Neutrophil (primary cell): ENCODE data around the gene KITLG.

Experiments
- H3K27ac ChIP-seq: fragments of 200-600 bp; sonication (generic); 2 replicates; pipeline ENCODE4 v1.5.1; 2016; ENCODE audit warnings: mild to moderate bottlenecking, moderate library complexity
- H3K27me3 ChIP-seq: fragments of 200-600 bp; sonication (generic); 2 replicates; pipeline ENCODE4 v1.6.0; 2016; ENCODE audit warnings: mild to moderate bottlenecking
- H3K36me3 ChIP-seq: fragments of 200-600 bp; sonication (generic); 2 replicates; pipeline ENCODE4 v1.5.1; 2017
- H3K4me1 ChIP-seq, 2 experiments: fragments of 200-600 bp in 1 of 2; sonication (generic) in 1 of 2; 1 replicate in 1 of 2; 2 replicates in 1 of 2; pipeline versions ENCODE4 v1.5.1 to v1.6.1; 2013 to 2016; ENCODE audit warnings: low read depth in 1 of 2, low read length in 1 of 2, mild to moderate bottlenecking in 1 of 2, moderate library complexity in 1 of 2; ENCODE audit not compliant: control insufficient read depth in 1 of 2, insufficient read depth in 1 of 2
- H3K4me3 ChIP-seq, 2 experiments: fragments of 200-600 bp in 1 of 2; sonication (generic) in 1 of 2; 1 replicate in 1 of 2; 2 replicates in 1 of 2; pipeline ENCODE4 v1.5.1; 2013 to 2016; ENCODE audit warnings: low read depth in 1 of 2, low read length in 1 of 2, mild to moderate bottlenecking in 1 of 2, moderate library complexity in 1 of 2
- H3K9me3 ChIP-seq: fragments of 200-600 bp; sonication (generic); 2 replicates; pipeline ENCODE4 v1.5.1; 2016
- CTCF ChIP-seq: fragments of 200-600 bp; sonication (generic); IDR thresholded peaks from 2 replicates; pipeline ENCODE4 v1.5.1; 2016; ENCODE audit warnings: antibody characterized with exemption

Gene KITLG

GRCh38 chr12:88501972-88502938 is 78.0 kb downstream of the KITLG start:
- Histone ChIP-seq H3K36me3 (no peaks in the 10 kb centered on the region), H3K4me1 (no peaks in the 10 kb centered on the region), H3K4me3 (no peak overlapping the region), H3K9me3 (no peaks in the 10 kb centered on the region), H3K27ac (no peak overlapping the region), H3K27me3 (no peaks in the 10 kb centered on the region)
- TF ChIP-seq CTCF: no peak

- H3K27me3 ChIP-seq: no peaks in the 10 kb centered on the region
- TF ChIP-seq CTCF: no peak
- no peaks in the 10 kb centered on the region for H3K9me3 ChIP-seq
- no peak overlapping the region for H3K4me3 ChIP-seq
- H3K4me1 ChIP-seq: no peaks in the 10 kb centered on the region
- H3K27ac ChIP-seq: no peak overlapping the region
- no peaks in the 10 kb centered on the region for H3K36me3 ChIP-seq
Observed at GRCh38 chr12:88496891-88497371, 83.3 kb downstream of the KITLG start.

- Histone ChIP-seq H3K36me3 (no peaks in the 10 kb centered on the region), H3K4me1 (no peaks in the 10 kb centered on the region), H3K4me3 (no peak overlapping the region), H3K27me3 (no peaks in the 10 kb centered on the region), H3K9me3 (no peaks in the 10 kb centered on the region), H3K27ac (no peak overlapping the region)
- no peak for TF ChIP-seq CTCF
Observed at GRCh38 chr12:88496429-88496828, 83.8 kb downstream of the KITLG start.

- H3K4me1 ChIP-seq: no peaks in the 10 kb centered on the region
- no peak for TF ChIP-seq CTCF
- H3K27me3 ChIP-seq: no peaks in the 10 kb centered on the region
- H3K4me3 ChIP-seq: no peak overlapping the region
- no peaks in the 10 kb centered on the region for H3K9me3 ChIP-seq
- H3K27ac ChIP-seq: no peak overlapping the region
- no peaks in the 10 kb centered on the region for H3K36me3 ChIP-seq
Observed at GRCh38 chr12:88495031-88495430, 85.2 kb downstream of the KITLG start.

- Histone ChIP-seq H3K4me1 (no peaks in the 10 kb centered on the region), H3K9me3 (no peaks in the 10 kb centered on the region), H3K27ac (no peak overlapping the region), H3K27me3 (no peaks in the 10 kb centered on the region), H3K4me3 (no peak overlapping the region), H3K36me3 (no peaks in the 10 kb centered on the region)
- TF ChIP-seq CTCF: no peak
Observed at GRCh38 chr12:88494520-88494919, 85.8 kb downstream of the KITLG start.
